Activated naive CD4-positive, alpha-beta T cell treated with Interleukin-2 at 50 U/mL for 16 hours (primary cell): Measurements from ENCODE around the gene NRN1L.
"Not testable (repeated sequence)": the region's sequence is repeated elsewhere in the genome, so short reads cannot be mapped to it uniquely, and the experiment has no call there.

ENCODE experiments used
- DNase-seq: peaks from one replicate; pipeline ENCODE4 v3.0.0-alpha.2; 2020

The NRN1L gene

GRCh38 chr16:67883872-67884261, 818 bp upstream of the NRN1L start:
- DNase-seq: peak; percentile 69

DNA sequence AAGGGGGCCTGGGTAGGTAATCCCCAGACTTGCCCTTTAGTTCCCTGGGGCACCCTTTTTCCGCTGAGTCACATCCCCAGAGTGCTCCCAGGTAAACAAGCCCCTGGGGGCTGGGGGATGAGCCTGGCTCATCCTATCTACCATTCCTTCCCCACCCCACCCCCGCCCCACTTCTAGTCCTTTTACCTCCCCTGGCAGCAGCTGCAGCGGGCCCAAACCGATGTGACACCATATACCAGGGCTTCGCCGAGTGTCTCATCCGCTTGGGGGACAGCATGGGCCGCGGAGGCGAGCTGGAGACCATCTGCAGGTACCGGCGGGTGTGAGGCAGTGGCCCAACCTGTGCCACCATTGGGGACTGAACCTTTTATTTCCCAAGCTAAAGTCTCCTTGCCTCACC, 860 bp downstream of the NRN1L start:
- no peak for DNase-seq

DNA sequence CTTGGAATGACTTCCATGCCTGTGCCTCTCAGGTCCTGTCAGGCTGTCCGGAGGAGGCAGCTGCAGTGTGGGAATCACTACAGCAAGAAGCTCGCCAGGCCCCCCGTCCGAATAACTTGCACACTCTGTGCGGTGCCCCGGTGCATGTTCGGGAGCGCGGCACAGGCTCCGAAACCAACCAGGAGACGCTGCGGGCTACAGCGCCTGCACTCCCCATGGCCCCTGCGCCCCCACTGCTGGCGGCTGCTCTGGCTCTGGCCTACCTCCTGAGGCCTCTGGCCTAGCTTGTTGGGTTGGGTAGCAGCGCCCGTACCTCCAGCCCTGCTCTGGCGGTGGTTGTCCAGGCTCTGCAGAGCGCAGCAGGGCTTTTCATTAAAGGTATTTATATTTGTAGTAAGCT, 1.3 kb downstream of the NRN1L start:
- no peak for DNase-seq

GRCh38 chr16:67886387-67886786, 1.7 kb downstream of the NRN1L start:
- DNase-seq: no peak

DNA sequence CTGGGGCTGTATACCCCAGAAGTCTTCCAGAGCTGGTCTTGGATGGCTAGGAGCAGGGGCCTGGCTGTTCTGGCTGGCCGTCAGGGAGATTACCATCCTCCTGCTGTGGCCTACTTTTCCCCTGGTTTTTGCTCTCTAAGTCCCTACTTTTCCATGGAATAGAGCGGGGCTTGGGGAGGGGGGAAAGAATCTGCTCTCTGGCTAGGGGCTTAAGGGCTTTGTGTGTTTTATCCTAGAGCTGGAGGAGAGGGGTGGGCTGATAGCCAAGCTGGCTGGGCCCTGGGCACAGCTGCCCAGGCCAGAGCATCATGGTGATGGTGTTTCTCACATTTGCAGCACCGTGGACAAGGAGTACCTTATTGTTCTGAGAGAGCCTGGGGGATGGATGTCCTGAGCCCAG, 3.6 kb downstream of the NRN1L start:
- no peak for DNase-seq

DNA sequence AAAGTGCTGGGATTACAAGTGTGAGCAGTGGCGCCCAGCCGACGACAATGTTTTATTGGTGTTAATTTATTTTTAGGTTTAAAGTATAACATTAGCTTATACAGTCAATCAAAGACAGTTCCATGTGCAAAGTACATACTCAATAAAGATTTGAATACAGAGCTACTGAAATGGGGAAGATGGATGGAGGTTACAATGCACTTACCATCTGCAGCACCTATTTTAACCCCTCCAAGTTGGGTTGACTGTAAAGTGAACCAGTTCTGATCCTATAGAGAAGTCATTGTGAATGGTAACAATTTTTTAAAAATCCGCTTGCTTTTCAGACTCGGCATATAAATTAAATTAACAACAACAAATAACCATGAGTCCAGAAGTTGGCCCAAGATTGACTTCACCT, 7.7 kb downstream of the NRN1L start:
- no peak for DNase-seq

GRCh38 chr16:67892899-67893742, 8.4 kb downstream of the NRN1L start, which contains the start of gene PSKH1:
Gene PSKH1, plus strand, starts transcription at chr16:67893254. Its CDS starts 15,496 bp downstream, at chr16:67908750.
- DNase-seq: peak; percentile 95

- no peak for DNase-seq
These were observed 9.2 kb downstream of the NRN1L start for GRCh38 chr16:67893743-67894399.

GRCh38 chr16:67897231-67897630, 12.5 kb downstream of the NRN1L start:
- DNase-seq: no peak

- DNase-seq: no peak
These were observed 17.0 kb downstream of the NRN1L start for GRCh38 chr16:67901734-67902133.

DNA sequence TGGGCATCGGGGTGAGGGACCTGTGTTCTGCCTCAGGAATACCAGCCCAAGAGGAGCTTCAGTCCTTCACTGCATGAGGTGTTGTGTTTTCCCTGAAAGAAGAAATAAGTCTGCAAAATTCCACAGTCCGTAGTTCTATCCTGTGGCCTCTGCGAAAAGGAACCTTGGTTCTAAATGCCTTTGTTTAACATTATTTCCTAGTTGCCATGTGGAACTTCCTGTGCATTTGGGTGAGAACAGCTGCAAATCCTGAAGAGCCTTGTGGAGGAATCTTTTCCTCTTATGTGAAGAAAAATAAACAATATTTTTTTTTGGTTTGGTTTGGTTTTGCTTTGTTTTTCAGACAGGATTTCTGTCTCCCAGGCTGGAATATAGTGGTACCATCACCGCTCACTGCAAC, 18.1 kb downstream of the NRN1L start:
- no peak for DNase-seq

DNA sequence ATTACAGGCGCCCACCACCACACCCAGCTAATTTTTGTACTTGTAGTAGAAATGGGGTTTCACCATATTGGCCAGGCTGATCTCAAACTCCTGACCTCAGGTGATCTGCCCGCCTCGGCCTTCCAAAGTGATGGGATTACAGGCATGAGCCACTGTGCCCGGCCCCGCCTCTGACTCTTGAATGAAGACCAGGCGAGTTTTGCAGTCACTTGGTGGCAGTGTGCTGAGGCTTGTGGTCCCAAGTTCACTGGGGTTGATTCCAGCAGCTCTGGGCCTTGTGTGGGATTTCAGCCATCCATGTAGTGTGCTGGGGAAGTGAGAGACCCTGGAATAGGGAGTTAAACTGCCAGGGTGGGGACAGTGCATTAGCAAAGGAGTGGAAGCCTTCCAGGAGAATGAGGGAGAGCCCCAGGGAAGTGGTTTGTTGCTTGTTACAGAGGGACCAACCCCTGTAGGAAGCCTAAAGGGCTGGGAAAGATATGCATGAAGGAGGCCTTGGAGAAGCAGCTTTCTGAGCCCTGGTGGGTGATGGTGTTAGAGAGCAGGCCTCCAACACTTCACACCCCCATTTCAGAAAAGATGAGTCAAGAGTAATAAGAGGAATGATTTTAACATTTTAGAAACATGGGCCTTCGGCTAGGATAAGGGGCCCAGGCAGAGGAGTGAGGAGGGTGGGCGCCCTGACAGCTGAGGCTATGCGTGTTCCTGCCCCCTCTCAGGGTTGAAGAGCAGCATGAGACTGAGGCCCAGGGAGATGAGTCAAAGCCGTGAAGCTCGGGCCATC, 22.9 kb downstream of the NRN1L start:
- no peak for DNase-seq

DNA sequence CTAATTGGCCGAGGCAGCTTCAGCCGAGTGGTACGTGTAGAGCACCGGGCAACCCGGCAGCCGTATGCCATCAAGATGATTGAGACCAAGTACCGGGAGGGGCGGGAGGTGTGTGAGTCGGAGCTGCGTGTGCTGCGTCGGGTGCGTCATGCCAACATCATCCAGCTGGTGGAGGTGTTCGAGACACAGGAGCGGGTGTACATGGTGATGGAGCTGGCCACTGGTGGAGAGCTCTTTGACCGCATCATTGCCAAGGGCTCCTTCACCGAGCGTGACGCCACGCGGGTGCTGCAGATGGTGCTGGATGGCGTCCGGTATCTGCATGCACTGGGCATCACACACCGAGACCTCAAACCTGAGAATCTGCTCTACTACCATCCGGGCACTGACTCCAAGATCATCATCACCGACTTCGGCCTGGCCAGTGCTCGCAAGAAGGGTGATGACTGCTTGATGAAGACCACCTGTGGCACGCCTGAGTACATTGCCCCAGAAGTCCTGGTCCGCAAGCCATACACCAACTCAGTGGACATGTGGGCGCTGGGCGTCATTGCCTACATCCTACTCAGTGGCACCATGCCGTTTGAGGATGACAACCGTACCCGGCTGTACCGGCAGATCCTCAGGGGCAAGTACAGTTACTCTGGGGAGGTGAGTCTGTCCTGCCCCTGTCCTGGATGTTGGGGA, 24.5 kb downstream of the NRN1L start:
- no peak for DNase-seq

DNA sequence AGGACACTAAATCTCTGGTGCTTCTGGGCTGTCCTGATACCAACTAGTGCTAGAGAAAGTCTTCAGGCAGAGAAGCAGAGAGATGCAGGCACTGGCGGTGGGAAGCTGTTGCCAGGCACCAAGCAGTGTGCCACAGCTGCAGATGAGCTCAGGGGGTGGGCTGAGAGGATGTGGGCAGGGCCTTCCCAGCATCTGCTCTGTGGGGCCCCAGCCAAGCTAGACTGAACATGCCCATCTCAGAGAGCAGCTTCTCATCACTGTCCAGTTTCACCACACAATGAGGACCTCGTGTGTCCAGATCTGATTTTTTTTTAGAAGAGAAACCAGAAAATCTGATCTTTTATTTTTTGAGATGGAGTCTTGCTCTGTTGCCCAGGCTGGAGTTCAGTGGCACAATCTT, 25.5 kb downstream of the NRN1L start:
- no peak for DNase-seq

DNA sequence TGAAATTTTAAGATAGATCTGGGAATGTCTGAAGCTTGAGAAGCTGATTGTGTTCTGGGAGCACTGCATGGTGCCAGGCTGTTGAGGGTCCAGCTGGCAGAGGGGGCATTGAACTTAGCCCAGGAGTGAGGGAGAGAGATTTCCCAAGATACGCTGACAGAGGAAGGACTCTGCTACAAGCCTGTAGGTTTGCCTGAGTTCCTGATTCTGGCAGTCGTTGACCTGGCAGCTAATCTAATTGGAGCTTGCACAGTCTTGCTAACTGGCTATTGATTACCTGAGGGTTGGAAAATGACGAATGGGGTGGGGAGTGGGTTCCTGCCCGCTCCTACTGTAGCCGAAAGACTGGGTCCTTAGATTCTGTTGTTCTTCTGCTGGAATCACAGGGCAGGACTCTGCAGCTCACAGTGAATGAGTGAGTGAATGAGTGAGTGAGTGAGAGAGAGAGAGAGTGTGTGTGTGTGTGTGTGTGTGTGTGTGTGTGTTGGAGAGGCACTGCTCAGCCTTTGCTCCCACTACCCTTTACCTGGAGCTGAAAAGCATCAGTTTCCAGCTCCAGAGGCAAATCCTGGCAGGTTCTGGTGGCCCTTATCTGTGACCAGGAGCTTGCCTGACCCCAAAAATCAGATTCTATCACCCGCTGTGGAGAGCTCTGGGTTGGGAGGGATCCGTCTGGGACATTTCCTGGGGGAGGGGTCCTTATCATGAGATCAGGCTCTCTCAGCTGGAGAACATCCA, 30.2 kb downstream of the NRN1L start:
- no peak for DNase-seq

DNA sequence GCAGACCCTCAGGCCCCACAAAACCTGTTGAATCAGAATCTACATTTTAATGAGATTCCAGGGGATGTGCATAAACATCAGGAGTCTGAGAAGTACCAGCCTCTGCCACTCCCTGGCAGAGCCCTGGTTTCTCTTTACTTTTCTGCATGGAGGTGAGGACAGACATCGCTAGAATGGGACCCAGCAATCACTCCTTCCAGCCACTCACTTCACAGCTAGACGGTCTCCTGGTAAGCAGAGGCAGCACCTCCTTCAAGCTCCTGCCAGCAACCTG, 30.7 kb downstream of the NRN1L start:
- not testable (repeated sequence) for DNase-seq

DNA sequence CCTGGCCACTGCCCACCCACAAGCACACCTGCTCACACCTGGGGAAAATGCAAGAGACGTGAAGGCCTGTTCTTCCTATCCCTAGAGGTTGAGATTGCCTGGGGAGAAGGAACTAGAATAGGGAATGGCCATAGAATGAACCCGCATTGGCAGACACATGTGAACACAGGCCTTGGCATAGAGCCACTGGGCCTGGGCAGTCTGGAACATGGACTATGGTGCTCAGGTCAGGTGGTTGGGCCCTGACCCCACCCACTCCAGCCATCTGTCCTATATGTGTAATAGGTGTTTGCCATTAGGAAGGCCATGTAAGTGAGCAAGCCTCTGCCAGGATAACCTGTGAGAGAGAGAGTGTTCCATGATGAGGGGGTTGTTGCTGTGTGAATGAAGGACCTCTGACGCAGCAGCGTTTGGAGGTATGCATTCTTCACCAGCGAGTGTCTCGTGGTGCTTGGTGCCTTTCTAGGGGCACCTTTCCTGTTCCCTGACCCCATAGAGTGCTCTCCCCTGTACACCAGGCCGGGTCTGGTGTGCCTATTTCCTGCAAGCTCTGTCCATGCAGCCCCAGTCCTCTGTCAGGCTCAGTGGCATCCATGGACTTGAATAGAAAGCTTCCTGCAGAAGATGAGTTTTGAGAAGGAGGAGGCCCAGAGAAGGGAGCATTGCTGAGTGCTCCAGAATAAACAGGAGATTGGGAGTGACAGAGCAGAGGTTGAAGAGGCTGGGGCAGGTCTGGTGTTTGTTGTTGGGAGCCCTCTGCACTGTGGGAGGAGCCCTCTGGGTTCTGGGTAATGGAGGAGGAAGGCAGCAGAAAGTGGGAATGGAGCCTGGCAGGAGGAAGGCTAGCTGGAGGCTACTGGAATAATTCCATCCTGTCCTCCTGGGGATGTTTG, 31.4 kb downstream of the NRN1L start:
- DNase-seq: no peak

DNA sequence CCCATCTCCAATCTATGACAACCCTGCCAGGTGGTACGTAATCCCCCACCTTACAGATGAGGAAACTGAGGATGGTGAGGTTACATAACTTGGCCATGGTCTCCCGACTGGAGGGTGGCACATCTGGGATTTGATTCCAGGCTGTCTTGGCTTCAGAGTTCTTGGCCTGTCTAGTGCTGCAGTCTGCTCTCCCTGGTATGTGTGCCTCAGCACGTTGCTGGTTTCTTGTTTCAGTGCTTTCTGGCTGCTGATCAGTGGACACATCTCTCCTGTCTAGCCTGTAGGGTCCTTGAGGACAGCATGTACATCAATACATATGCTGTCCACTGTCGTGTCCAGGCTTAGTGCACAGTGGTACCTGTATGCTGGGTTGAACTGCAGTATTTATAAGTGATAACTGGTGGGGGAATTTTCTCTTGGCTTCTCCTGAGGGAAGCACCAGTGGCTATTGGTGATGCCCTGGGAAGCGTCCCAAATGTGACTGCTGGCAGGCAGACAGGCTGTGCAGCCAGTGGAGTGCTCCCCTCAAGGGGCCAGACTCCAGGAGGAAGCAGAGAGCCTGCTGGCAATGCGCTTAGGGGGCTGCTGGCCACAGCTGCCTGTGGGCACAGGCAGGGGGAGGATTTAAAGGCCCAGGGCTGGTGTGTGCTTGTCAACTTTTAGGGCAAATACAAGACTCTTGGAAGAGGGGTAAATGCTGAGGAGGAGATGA, 32.6 kb downstream of the NRN1L start:
- DNase-seq: no peak

DNA sequence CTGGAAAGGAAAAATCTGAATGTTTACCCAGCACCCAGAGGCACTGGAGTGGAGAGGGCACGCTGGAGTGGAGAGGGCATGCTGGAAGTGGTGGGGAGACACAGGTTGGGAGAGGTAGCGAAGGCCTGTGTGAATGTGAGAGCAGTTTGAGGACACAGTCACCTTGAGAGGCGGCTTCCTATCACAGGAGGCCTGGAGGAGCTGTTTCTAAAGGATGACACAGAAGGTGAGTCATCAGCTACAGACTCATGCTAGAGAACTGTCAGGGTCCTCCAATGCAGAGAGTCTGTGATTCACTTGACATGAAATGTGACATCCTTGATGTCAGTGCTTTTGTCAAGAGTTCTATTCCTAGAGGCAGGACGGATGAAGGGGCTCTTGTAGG, 33.2 kb downstream of the NRN1L start:
- peak; percentile 51 for DNase-seq

DNA sequence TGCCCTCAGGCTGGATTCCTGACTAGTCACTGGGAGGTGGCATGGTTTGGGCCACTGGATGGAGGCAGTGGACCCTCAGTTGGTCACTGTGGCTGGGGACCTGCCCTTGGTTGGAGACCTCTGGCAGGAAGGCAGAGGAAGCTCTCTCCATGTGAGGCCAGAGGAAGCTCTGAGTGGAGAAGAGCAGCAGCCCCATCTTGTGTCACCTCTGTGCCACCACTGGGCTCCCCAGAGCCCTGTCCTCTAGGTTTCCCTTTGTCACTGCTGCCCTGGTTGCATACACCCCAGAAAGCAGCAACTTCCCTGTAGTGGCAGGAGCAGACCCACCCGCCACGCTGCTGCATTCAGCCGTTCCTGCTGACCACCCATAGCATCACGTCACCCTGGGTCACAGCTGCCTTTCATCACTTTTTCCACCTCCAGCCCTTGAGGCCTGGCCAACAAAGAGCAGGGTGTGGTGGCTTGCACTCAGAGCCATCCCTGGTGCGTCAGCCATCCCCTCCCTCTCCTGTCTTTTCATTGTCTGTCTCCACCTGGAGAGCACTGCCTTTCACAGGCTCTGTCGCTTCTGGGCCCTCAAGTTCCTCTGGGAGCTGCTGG, 35.0 kb downstream of the NRN1L start:
- DNase-seq: no peak
